Panc1 (cell line): Measurements from ENCODE around the gene FBLN1. TPM values are rescaled to one million over a fixed set of nuclear protein-coding genes. Genes with fewer than 3 reads are reported as not detected.

Source experiments
- ATAC-seq: fragments of 200-7000 bp; cut with Tn5 transposase; 2 replicates; pipeline ENCODE4 v1.9.1; 2020; ENCODE audit warnings: mild to moderate bottlenecking, moderate library complexity
- BruUV-seq: library from RNA; stranded (reverse); fragments of 400-500 nt; replicated peaks from 2 replicates; lab custom pipeline; 2021; lab: Mats Ljungman, UMichigan
- CTCF ChIA-PET: fragments of 300-600 bp; sonication (Branson Sonifier 250); formaldehyde crosslinking; loops from one replicate; lab custom pipeline; 2022; ENCODE audit warnings: antibody characterized with exemption; lab: Charles Lee
- POLR2A ChIA-PET: fragments of 300-600 bp; sonication (Branson Sonifier 250); formaldehyde crosslinking; loops from one replicate; lab custom pipeline; 2022; ENCODE audit warnings: antibody characterized with exemption; lab: Charles Lee
- DNase-seq: peaks from one replicate; pipeline ENCODE4 v3.0.0-alpha.2; 2010; ENCODE audit warnings: low read depth, low spot score
- H3K27ac ChIP-seq: 2 replicates; pipeline ENCODE4 v1.5.1; 2011; ENCODE audit warnings: mild to moderate bottlenecking, low read length, inconsistent platforms
- H3K27me3 ChIP-seq: fragments of 200-500 bp; sonication (Bioruptor generic); 2 replicates; pipeline ENCODE4 v1.6.0; 2014; ENCODE audit warnings: low read length, inconsistent platforms; ENCODE audit not compliant: control insufficient read depth, insufficient read depth
- H3K36me3 ChIP-seq: fragments of 200-500 bp; sonication (Bioruptor generic); 2 replicates; pipeline ENCODE4 v1.5.1; 2014; ENCODE audit warnings: inconsistent platforms, mild to moderate bottlenecking, low read length, moderate library complexity; ENCODE audit not compliant: control insufficient read depth, insufficient read depth
- H3K4me1 ChIP-seq: 2 replicates; pipeline ENCODE4 v1.5.1; 2011; ENCODE audit warnings: inconsistent platforms, mild to moderate bottlenecking, low read length, moderate library complexity; ENCODE audit not compliant: control insufficient read depth, insufficient read depth
- H3K4me3 ChIP-seq, 2 experiments: 2 replicates each; pipeline ENCODE4 v1.5.1; 2011 to 2012; ENCODE audit warnings: low read depth in 2 of 2, low read length in 2 of 2, mild to moderate bottlenecking in 2 of 2, inconsistent platforms in 1 of 2, moderate library complexity in 1 of 2
- H3K9me3 ChIP-seq: fragments of 200-500 bp; sonication (Bioruptor generic); 2 replicates; pipeline ENCODE4 v1.5.1; 2014; ENCODE audit warnings: low read depth, mild to moderate bottlenecking, inconsistent platforms, low read length, moderate library complexity; ENCODE audit not compliant: control insufficient read depth, insufficient read depth
- CTCF ChIP-seq: fragments of 450-650 bp; IDR thresholded peaks from 2 replicates; pipeline ENCODE4 v1.5.1; 2017; ENCODE audit warnings: mild to moderate bottlenecking
- POLR2AphosphoS5 ChIP-seq: IDR thresholded peaks from 2 replicates; pipeline ENCODE4 v1.6.1; 2012; ENCODE audit warnings: mild to moderate bottlenecking, low read depth, low read length, moderate library complexity
- REST ChIP-seq, 2 experiments: IDR thresholded peaks; 2 replicates each; pipeline ENCODE4 v1.6.1; 2011 to 2012; ENCODE audit warnings: low read depth in 2 of 2, control low read depth in 1 of 2, low read length in 1 of 2, mild to moderate bottlenecking in 1 of 2, moderate library complexity in 1 of 2; ENCODE audit not compliant: insufficient read depth in 1 of 2
- SIN3A ChIP-seq: IDR thresholded peaks from 2 replicates; pipeline ENCODE4 v1.6.1; 2012; ENCODE audit warnings: low read depth, mild to moderate bottlenecking, low read length, moderate library complexity, borderline replicate concordance; ENCODE audit not compliant: insufficient read depth
- TCF7L2 ChIP-seq: IDR thresholded peaks from 2 replicates; pipeline ENCODE4 v1.6.1; 2011; ENCODE audit warnings: mild to moderate bottlenecking, low read depth, low read length, inconsistent platforms
- in situ Hi-C: cut with HindIII; loops from 2 replicates; pipeline ENCODE4 v1.10.0; 2016; ENCODE audit warnings: low sequenced_read_pairs, low pct_unique_long_range_greater_than_20kb
- intact Hi-C: fragments of 100-400 bp; cut with micrococcal nuclease; formaldehyde crosslinking; loops from one replicate; pipeline ENCODE4 v1.10.0; 2022; ENCODE audit not compliant: unreplicated experiment
- total RNA-seq: library from RNA; stranded (reverse); gene quantifications from one replicate; pipeline ENCODE4 v1.2.1, GENCODE V29; 2021; ENCODE audit not compliant: unreplicated experiment

FBLN1 gene
- total RNA-seq, 1 experiment from 2014 or later, result 143 TPM

DNA sequence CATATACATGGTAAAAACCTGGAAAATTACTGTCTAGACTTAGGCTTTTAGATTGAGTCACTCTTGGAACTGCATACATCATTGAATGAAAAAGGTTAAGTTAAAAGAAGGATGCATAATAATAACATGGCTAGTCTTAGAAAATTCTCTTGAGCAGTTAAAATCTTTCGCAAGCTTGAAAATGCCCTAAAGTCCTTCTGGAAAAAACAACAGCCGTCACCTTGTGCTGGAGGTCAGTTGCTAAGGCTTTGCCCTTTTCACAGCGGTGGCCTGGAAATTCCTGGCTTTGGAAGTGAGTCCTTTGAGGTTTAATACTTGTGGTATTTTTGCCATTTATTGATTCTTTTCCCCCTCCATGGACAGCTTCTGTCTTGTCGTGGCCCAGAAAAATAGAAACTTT is 17.4 kb upstream of the FBLN1 start:
- Histone ChIP-seq H3K27me3 (no peaks in the 10 kb centered on the region), H3K36me3 (no peaks in the 10 kb centered on the region), H3K4me1 (no peaks in the 10 kb centered on the region), H3K4me3 (no peak overlapping the region), H3K9me3 (peaks cover 4% of the 10 kb centered on the region; the same call in 1 of the 2 replicates), H3K27ac (no peak overlapping the region)
- in situ Hi-C loops (no loop called here), intact Hi-C loops (no loop called here)
- TF ChIP-seq TCF7L2 (no peak), POLR2AphosphoS5 (no peak), SIN3A (no peak), CTCF (no peak), REST (IDR thresholded peaks at IDR 0.05; ENCODE audit: insufficient read depth in 1 of 2, low read depth in 2 of 2, low read length in 1 of 2) (no peak)
- no TSS peak for BruUV-seq
- DNase-seq, result no peak
- ATAC-seq, result no peak
- POLR2A ChIA-PET, result no interaction called here
- CTCF ChIA-PET, result no interaction called here

DNA sequence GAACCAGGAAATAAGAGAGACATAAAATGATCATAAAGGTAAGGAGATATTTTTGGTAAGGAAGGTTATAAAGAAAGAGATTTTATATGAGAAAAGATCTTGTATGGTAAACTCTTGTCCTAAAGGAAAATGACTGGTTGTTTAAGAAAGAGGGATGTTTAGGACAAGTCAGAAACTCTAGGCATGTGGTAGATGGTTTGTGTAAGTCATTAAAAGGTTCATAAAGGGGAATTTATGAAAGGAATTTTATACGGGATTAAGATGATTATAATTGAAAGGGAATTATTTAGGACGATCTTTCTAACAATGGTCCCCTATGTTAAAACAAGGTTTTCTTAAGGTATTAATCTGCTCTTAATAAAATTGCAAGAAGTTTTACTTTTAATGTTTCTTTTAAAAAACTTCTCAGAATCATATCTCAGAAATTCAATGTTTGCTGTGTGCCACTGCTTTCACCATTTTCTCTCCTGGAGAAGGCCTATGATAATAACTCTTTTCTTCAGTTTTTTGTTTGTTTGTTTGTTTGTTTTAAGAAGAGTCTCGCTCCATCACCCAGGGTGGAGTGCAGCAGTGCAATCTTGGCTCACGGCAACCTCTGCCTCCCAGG is 13.8 kb upstream of the FBLN1 start:
- POLR2A ChIA-PET, result no interaction called here
- TF ChIP-seq CTCF (no peak), REST (IDR thresholded peaks at IDR 0.05; ENCODE audit: insufficient read depth in 1 of 2, low read depth in 2 of 2, low read length in 1 of 2) (no peak), SIN3A (no peak), POLR2AphosphoS5 (no peak), TCF7L2 (no peak)
- no peak for DNase-seq
- H3K36me3 ChIP-seq, result no peaks in the 10 kb centered on the region
- H3K27me3 ChIP-seq, result no peaks in the 10 kb centered on the region
- H3K9me3 ChIP-seq, result peaks cover 4% of the 10 kb centered on the region; the same call in 1 of the 2 replicates
- H3K27ac ChIP-seq, result no peak overlapping the region
- CTCF ChIA-PET, result no interaction called here
- in situ Hi-C loops (no loop called here), intact Hi-C loops (no loop called here)
- ATAC-seq, result no peak
- H3K4me3 ChIP-seq, result no peak overlapping the region
- BruUV-seq, result no TSS peak
- H3K4me1 ChIP-seq, result no peaks in the 10 kb centered on the region
